Stimulated activated CD4-positive, alpha-beta T cell treated with anti-CD3 and anti-CD28 coated beads, Interleukin-15, amount 100 ng/mL, for 1 hour (primary cell): ENCODE measurements around the gene KLKB1.

Experiments
- DNase-seq, 2 donors: peaks; one replicate each; pipeline ENCODE4 v3.0.0-alpha.2; 2020; ENCODE audit warnings: low read depth in 1 of 2, low spot score in 1 of 2

Gene KLKB1

GRCh38 chr4:186227221-186227620 lies at the start of gene KLKB1:
Gene KLKB1 (plus strand): TSS chr4:186227507. CDS start chr4:186228196, 689 bp downstream.
- no peak for DNase-seq

DNA sequence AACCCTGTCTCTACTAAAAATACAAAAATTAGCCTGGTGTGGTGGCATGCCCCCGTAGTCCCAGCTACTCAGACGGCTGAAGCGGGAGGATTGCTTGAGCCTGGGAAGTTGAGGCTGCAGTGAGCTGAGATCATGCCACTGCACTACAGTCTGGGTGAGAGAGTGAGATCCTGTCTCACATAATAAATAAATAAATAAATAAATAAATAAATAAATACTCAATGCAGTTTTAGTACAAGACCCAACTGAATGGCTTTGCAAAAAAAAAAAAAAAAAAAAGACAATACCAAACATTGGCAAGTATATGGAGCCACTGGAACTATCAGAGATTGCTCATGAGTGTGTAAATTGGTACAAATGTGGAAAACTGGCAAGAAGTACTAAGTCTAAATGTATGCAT lies 39.2 kb upstream of the KLKB1 start:
- no peak for DNase-seq

DNA sequence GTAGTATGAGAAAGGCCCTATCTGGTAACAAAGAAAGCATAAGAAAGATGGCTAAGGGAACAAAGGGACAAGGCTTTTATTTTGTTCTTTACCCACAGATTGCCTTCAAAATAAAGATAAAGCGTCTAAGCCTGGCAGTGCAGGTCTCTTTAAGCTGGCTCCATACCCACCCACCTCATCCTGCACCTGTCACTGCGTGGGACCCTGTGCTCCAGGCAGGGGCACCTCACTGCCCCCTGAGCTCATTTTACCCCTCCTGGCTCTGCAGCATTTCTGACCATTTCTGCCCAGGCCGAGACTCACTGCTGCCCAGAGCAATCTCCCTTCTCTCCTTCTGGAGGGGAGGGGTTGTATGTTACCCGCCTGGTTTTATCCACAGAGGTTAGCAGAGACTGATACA lies 37.7 kb upstream of the KLKB1 start:
- DNase-seq = no peak

DNA sequence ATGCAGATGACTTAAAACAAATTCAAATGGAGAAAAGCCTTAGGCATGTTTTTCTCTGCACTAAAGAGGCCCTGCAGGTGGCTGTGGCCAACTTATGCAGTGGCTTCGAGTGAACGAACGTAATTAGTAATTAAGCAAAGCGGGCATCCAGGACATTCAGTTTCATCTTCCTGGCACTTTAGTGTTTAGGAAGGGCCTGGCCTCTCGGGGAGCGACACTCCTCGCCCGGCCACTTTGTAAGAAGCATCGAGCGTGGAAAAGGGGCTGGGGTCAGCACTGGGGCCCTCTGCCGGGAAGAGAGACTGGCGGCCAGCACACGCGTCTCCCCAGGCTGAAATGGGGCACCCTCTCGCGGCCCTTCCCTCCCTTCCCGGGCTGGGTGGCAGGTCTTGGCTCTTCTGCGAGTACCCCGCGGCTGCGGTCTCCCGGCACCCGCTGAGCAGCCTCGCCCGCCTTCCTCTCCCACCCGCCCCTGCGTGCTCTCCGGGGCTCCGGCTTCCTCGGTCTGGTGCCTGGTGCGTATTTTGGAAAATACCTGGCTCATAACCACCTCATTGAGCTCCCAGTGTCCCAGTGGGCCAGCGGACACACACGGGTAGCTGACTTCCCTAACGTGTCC lies 36.6 kb upstream of the KLKB1 start:
- peak in 1 of 2 donors; percentile 14 for DNase-seq

- DNase-seq = peak; percentile 77 to 81
Observed at GRCh38 chr4:186191200-186192065, 35.9 kb upstream of the KLKB1 start, which contains the start of gene CYP4V2. Gene CYP4V2 (plus strand): TSS chr4:186191567. CDS start chr4:186191824, 257 bp downstream.

DNA sequence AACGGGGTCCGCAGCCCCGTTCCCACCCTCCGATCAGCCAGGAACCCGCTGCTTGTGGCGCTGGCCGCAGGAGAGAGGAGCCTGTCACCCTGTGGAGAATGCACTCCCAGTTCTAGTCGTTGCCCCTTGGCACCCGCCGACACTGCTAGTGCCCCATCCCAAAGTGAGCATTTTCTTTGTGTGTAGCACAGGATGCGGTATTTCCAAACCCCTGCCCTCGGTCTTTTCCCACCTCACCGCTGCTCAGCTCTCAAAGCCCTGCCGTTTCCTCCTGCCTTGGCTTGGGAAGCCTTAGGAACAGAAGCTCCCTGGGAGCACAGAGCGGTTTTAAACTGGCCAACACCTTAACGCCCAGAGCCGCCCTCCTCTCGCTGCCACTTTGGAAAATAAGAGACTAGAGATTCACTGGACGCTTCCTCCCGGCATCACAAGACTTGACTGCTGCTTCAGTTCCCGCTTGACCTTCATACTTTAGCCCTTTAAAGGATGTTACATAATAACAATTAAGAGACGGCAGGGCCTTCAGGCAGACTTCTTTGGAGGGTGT lies 35.2 kb upstream of the KLKB1 start:
- no peak for DNase-seq

- no peak for DNase-seq
Observed at GRCh38 chr4:186193851-186194250, 33.5 kb upstream of the KLKB1 start.

DNA sequence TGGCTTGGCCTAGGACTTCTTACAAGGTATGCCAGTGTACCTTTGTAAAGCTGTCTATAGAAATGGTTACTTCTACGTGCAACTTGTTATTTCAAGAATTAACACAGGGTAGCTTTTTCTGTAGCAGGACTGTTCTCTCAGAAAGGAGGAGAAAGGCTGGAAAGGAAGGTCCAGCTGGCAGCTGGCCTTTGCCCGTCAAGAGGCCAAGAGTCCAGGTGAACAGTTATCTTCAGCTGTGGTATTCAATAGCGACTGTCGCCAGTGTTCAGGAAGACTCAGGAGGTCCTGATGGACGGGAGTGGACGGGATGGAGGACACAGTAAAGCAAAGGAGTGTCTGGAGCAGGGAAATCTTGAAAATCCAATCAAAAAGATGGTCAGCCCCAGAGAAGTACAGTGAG lies 31.2 kb upstream of the KLKB1 start:
- DNase-seq = no peak

DNA sequence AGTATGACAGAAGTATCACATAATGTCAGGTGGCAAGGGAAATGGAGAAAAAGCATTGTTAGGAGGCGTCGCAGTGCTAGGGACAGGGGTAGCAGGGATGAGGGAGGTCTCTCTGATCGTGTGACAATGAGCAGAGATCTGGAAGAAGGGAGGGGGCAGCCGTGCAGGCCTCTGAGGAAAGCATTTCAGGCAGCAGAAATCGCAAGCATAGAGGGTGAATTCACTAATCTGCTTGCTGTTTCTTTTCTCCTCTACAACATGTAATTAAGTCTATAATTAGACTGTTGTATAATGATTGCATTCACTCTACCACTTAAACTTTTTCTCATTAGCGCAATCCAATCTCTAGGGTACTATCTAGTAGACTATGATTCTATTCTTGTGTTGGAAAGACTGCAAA lies 26.8 kb upstream of the KLKB1 start:
- DNase-seq = no peak

DNA sequence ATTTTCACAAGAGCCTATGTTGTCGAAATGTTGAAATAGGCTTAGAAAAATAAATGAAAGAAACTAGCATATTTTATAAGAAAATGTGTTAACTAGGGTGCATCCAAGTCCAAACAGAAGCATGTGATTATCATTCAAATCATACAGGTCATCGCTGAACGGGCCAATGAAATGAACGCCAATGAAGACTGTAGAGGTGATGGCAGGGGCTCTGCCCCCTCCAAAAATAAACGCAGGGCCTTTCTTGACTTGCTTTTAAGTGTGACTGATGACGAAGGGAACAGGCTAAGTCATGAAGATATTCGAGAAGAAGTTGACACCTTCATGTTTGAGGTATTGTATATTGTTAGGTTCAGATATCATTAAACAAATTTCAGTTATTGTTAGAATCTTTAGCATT lies 26.3 kb upstream of the KLKB1 start:
- no peak for DNase-seq

- DNase-seq = peak; percentile 16 to 42
Observed at GRCh38 chr4:186201535-186202230, 25.6 kb upstream of the KLKB1 start.

GRCh38 chr4:186202490-186203140 lies 24.7 kb upstream of the KLKB1 start:
- no peak for DNase-seq

DNA sequence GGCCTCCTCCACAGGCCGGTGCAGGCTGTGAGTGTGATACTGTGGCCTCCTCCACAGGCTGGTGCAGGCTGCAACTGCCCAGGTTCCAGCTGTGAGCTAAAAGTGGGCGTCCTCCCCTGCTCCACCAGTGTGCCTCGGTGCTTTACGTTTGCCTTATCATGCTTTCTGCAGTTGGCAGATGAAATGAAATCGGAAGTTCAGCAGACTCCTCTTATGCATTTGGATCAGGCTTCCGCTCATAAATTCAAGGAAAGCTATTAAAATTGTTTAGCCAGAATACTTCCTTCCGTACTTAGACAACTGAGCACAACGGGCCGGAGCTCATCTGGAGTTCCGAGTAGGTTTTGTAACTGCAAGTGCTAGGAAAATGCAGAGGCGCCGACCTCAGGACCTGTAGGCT lies 23.9 kb upstream of the KLKB1 start:
- DNase-seq = no peak

DNA sequence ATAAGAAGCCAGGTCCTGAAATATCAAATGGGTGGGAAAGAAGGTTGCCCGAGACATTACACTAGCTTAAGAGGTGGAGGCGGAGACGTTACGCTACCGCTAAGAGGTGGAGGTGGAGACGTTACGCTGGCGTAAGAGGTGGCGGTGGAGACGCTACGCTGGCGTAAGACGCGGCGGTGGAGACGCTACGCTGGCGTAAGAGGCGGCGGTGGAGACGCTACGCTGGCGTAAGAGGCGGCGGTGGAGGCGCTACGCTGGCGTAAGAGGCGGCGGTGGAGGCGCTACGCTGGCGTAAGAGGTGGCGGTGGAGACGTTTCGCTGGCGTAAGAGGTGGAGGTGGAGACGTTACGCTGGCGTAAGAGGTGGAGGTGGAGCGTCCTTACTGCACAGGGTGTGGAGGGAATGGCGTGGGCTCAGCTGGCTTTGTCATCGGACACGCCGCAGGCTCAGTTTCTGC lies 23.2 kb upstream of the KLKB1 start:
- DNase-seq = peak in 1 of 2 donors; percentile 51

- no peak for DNase-seq
Observed at GRCh38 chr4:186204686-186205085, 22.6 kb upstream of the KLKB1 start.

DNA sequence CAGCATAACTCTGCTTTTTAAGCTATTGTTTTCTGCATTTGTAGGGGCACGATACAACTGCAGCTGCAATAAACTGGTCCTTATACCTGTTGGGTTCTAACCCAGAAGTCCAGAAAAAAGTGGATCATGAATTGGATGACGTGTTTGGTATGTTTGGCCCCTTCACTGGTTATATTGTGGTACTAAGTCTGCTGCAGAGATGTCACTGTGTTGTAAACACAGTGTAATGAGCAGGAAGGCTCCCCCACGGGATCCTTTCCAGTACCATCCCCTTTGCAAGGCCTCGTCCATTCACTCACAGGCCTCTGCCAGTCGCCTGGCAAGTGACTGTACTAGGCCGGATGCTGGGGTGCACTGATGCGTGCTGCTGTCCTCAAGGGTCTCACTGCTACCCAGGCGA lies 22.2 kb upstream of the KLKB1 start:
- DNase-seq = no peak

DNA sequence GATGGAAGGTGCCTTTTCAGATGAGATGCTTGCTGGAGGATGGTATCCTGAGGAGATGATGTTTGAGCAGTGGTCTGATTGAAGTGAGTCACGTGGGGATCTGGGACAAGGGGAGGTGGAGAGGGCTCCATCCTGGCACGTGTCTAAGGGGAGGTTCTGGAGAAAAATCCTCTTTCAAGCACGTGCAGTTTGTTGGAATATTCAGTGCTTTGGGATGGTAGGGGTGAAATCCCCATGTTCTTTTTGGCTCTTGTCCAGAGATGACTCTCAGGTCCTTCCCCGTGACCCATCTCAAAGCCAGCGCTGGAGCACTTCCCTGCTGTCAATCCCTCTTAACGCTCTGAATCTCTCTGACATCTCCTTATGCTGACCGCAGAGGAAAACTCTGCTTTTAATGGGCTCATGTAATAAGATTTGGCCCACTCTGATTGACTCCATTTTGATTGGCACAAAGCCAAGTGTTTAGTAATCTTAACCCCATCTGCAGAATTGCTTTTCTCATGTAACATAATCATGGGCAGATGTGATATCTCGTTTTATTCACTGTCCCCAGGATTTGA lies 10.8 kb upstream of the KLKB1 start:
- no peak for DNase-seq

DNA sequence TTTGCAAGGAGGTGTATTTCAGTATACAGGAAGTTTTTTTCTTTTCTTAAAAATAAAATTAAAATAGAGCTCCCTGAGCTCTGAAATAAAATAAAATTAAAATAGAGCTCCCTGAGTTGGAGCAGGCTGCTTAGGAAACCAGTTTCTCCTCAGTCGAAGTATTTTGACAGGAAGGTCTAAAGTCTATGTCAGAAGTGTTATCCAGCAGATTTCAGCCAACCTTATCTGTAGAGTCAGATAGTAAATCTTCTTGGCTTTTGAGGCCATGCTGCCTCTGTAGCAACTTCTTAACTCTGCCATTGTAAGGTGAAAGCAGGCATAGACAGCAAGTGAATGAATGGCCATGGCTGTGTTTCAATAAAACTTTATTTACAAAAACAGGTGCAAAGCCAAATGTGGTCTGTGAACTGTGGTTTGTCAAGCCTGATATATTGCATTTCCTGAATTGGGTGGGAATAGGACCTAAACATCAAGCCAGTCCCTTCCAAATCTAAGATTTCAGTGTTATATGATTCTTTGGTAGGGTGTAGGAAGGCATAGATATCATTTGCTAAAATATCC lies 9.5 kb upstream of the KLKB1 start:
- DNase-seq = no peak

DNA sequence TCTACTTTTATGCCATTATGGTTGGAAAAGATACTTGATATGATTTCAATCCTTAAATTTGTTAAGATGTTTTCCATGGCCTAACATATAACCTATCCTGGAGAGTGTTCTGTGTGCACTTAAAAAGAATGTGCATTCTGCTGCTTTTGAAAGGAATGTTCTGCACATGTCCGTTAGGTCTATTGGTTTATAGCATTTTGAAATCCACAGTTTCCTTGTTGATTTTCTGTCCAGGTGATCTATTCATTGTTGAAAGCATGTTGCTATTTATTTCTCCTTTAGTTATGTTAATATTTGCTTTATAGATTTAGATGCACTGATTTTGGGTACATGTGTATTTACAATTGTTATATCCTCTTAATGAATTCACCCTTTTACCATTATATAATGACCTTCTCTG lies 5.7 kb upstream of the KLKB1 start:
- no peak for DNase-seq

DNA sequence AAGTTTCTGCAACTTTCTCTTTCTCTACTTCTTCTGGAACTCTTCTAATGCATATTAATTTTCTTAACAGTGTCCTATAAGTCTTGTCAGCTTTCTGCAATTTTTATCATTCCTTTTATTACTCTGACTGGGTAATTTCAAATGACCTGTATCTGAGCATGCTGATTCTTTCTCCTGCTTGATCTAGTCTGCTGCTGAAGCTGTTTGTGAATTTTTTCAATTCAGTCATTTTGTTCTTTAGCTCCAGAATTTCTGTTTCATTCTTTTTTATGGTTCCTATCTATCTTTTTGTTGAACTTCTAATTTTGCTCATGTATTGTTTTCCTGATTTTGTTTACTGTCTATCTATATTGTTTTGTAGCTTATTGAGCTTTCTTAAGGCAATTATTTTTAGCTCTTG lies 1.5 kb upstream of the KLKB1 start:
- no peak for DNase-seq
